Stimulated activated CD8-positive, alpha-beta memory T cell treated with anti-CD3 and anti-CD28 coated beads, Interleukin-2, amount 100 ng/mL, for 1 hour (primary cell): ENCODE measurements around the gene ERGIC2.
"Not testable (repeated sequence)": the region's sequence is repeated elsewhere in the genome, so short reads cannot be mapped to it uniquely, and the experiment has no call there.

ENCODE experiments used
- DNase-seq, 2 donors: peaks; one replicate each; pipeline ENCODE4 v3.0.0-alpha.2; 2020; ENCODE audit warnings: low read depth in 2 of 2

ERGIC2 gene

GRCh38 chr12:29299633-29300032 lies 81.3 kb downstream of the ERGIC2 start:
- no peak for DNase-seq

GRCh38 chr12:29291226-29291625 lies 89.7 kb downstream of the ERGIC2 start:
- no peak for DNase-seq

GRCh38 chr12:29290475-29290874 lies 90.5 kb downstream of the ERGIC2 start:
- DNase-seq = not testable (repeated sequence)

GRCh38 chr12:29288031-29288430 lies 92.9 kb downstream of the ERGIC2 start:
- no peak for DNase-seq

- DNase-seq = no peak
Observed at GRCh38 chr12:29287622-29288021, 93.3 kb downstream of the ERGIC2 start.
